T-cell (primary cell): ENCODE measurements around the gene GSTM5. TPM values are rescaled to one million over a fixed set of nuclear protein-coding genes. Genes with fewer than 3 reads are reported as not detected.
A peak's percentile ranks its signal among the peaks of the same experiment; 100 is the strongest.

Experiments
- ATAC-seq, 4 experiments: fragments of 200-7000 bp in 3 of 4; fragments of 150-1000 bp in 1 of 4; cut with Tn5 transposase; replicated peaks in 1 of 4; 1 replicate in 3 of 4; 2 replicates in 1 of 4; pipeline ENCODE4 v1.10.0; 2021; ENCODE audit warnings: moderate library complexity in 3 of 4, mild to moderate bottlenecking in 2 of 4, moderate number of reproducible peaks in 1 of 4
- CTCF ChIA-PET, 2 donors: fragments of 300-600 bp; sonication (Branson Sonifier 250); formaldehyde crosslinking; loops; one replicate each; lab custom pipeline; 2022; ENCODE audit warnings: antibody characterized with exemption in 2 of 2; lab: Charles Lee
- POLR2A ChIA-PET, 2 donors: fragments of 300-600 bp; sonication (Branson Sonifier 250); formaldehyde crosslinking; loops; one replicate each; lab custom pipeline; 2022; ENCODE audit warnings: antibody characterized with exemption in 2 of 2; lab: Charles Lee
- DNase-seq, 35 experiments: peaks; one replicate each; pipeline versions ENCODE4 v3.0.0 to v3.0.0-alpha.2; 2013 to 2023
- H3K27ac ChIP-seq: one replicate; pipeline ENCODE4 v1.5.1; 2013; ENCODE audit warnings: low read length
- H3K27me3 ChIP-seq, 2 experiments: replicated peaks in 1 of 2; 1 replicate in 1 of 2; 2 replicates in 1 of 2; pipeline versions ENCODE4 v1.6.1 to v1.7.0; 2013; ENCODE audit warnings: low read length in 1 of 2, mixed read lengths in 1 of 2; ENCODE audit not compliant: control insufficient read depth in 2 of 2, insufficient read depth in 2 of 2; ENCODE audit errors: extremely low read depth in 1 of 2
- H3K36me3 ChIP-seq, 2 donors: 1 replicate in 1 of 2; 2 replicates in 1 of 2; pipeline versions ENCODE4 v1.6.1 to v1.7.0; 2013; ENCODE audit warnings: low read length in 1 of 2; ENCODE audit not compliant: control insufficient read depth in 2 of 2, insufficient read depth in 1 of 2; ENCODE audit errors: extremely low read depth in 1 of 2
- H3K4me1 ChIP-seq, 2 experiments: 1 replicate in 1 of 2; 2 replicates in 1 of 2; pipeline versions ENCODE4 v1.6.1 to v1.7.0; 2013; ENCODE audit warnings: low read length in 2 of 2, mixed read lengths in 1 of 2; ENCODE audit not compliant: insufficient read depth in 2 of 2, control insufficient read depth in 1 of 2; ENCODE audit errors: extremely low read depth in 1 of 2
- H3K4me3 ChIP-seq, 2 donors: 1 replicate in 1 of 2; 2 replicates in 1 of 2; pipeline versions ENCODE4 v1.5.1 to v1.7.0; 2013; ENCODE audit warnings: mild to moderate bottlenecking in 2 of 2, low read length in 1 of 2, moderate library complexity in 1 of 2; ENCODE audit not compliant: control insufficient read depth in 1 of 2; ENCODE audit errors: extremely low read depth in 1 of 2
- H3K9me3 ChIP-seq: 2 replicates; pipeline ENCODE4 v1.7.0; 2013
- H3K27ac Mint-ChIP-seq, 2 donors: one replicate each; pipeline ENCODE4 v1.8.0; 2020 to 2021; ENCODE audit warnings: mild to moderate bottlenecking in 2 of 2, mixed read lengths in 2 of 2
- H3K27me3 Mint-ChIP-seq, 2 donors: one replicate each; pipeline ENCODE4 v1.8.0; 2021 to 2022; ENCODE audit warnings: mixed read lengths in 2 of 2
- H3K36me3 Mint-ChIP-seq: one replicate; pipeline ENCODE4 v1.8.0; 2021; ENCODE audit warnings: mixed read lengths
- H3K4me1 Mint-ChIP-seq, 3 donors: one replicate each; pipeline ENCODE4 v1.8.0; 2020 to 2022; ENCODE audit warnings: mixed read lengths in 3 of 3, mild to moderate bottlenecking in 1 of 3
- H3K4me3 Mint-ChIP-seq, 3 donors: one replicate each; pipeline ENCODE4 v1.8.0; 2020 to 2022; ENCODE audit warnings: mild to moderate bottlenecking in 3 of 3, mixed read lengths in 3 of 3, moderate library complexity in 3 of 3
- H3K9me3 Mint-ChIP-seq, 3 donors: one replicate each; pipeline ENCODE4 v1.8.0; 2020 to 2022; ENCODE audit warnings: mixed read lengths in 3 of 3
- WGBS: methylation state at CpG from one replicate; pipeline ENCODE4 v1.1.5; 2013; ENCODE audit warnings: missing lambda C conversion rate; ENCODE audit not compliant: insufficient coverage; 5-methylcytosine and 5-hydroxymethylcytosine counted together
- total RNA-seq, 35 experiments: library from RNA in 6 of 35; stranded (reverse) in 6 of 35; fragments of 120-200 nt in 1 of 35; gene quantifications; one replicate each; pipeline versions ENCODE4 v1.2.1 to v1.2.4 and lab custom pipeline; 2013 to 2026

Gene GSTM5
- total RNA-seq, 5 donors from 2014 or later (not counting 1 experiment from before 2014, with no cell fraction given), result 0.12 to 0.63 (median 0.23) TPM

DNA sequence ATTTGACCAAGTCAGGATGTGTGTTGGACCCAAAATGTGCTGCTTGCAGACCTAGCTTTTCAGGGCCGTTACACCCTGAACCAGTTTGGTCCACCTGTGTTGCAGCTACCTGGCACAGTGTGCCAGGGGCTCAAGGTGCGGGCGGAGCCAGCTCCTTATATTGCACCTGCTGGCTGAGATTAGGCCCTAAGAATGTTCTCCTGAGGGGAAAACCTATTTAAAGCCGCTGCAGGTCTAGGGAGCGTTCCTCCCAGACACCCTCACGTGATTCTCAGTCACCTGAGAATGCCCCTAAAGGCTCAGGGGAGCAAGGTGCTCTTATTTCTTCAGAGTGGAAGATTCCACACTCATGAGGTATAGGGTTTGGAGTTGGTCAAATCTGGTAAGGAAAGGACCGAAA is 16.8 kb downstream of the GSTM5 start:
- Histone ChIP-seq H3K27ac (no peak overlapping the region), H3K9me3 (no peaks in the 10 kb centered on the region), H3K36me3 (no peaks in the 10 kb centered on the region), H3K4me3 (no peak overlapping the region), H3K4me1 (no peaks in the 10 kb centered on the region), H3K27me3 (peaks cover 0 to 14% of the 10 kb centered on the region in 2 experiments)
- no peaks in the 10 kb centered on the region for H3K4me1 Mint-ChIP-seq
- peaks cover 6 to 13% of the 10 kb centered on the region in 2 donors for H3K27me3 Mint-ChIP-seq
- H3K9me3 Mint-ChIP-seq, result no peaks in the 10 kb centered on the region
- ATAC-seq, result no peak
- H3K36me3 Mint-ChIP-seq, result no peaks in the 10 kb centered on the region
- no peak for DNase-seq
- 78% methylated on average over 3 of the region's 7 CpGs for WGBS
- ChIA-PET CTCF (no interaction called here), POLR2A (no interaction called here)
- no peak overlapping the region for H3K4me3 Mint-ChIP-seq
- no peak overlapping the region for H3K27ac Mint-ChIP-seq

DNA sequence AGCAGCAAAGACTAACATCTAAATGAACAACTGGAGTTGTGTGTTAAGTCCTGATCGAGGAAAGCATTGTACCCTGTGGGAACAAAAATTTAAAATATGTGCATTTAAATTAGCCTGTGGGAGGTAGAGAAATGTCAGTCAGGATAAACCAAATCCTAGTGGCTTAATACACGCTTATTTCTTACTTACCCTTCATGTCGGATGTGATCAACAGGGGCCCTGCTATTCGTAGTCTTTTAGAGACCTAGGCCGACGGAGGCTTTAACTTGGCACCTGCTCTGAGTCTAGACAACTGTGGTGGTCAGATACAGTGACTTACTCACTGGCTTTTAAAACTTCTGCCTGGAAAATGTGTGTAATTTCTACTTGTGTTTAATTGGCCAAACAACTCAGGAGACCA is 18.6 kb downstream of the GSTM5 start:
- Histone ChIP-seq H3K27me3 (peaks cover 0 to 14% of the 10 kb centered on the region in 2 experiments), H3K4me3 (no peak overlapping the region), H3K4me1 (no peaks in the 10 kb centered on the region), H3K36me3 (no peaks in the 10 kb centered on the region), H3K9me3 (no peaks in the 10 kb centered on the region), H3K27ac (no peak overlapping the region)
- ATAC-seq, result no peak
- H3K27me3 Mint-ChIP-seq, result peaks cover 3 to 12% of the 10 kb centered on the region in 2 donors
- no peaks in the 10 kb centered on the region for H3K4me1 Mint-ChIP-seq
- no CpG with 5 or more reads among the region's 6 CpGs for WGBS
- no peak overlapping the region for H3K4me3 Mint-ChIP-seq
- no peak overlapping the region for H3K27ac Mint-ChIP-seq
- no peaks in the 10 kb centered on the region for H3K9me3 Mint-ChIP-seq
- CTCF ChIA-PET, result no interaction called here
- no peaks in the 10 kb centered on the region for H3K36me3 Mint-ChIP-seq
- DNase-seq, result no peak
- POLR2A ChIA-PET, result no interaction called here

DNA sequence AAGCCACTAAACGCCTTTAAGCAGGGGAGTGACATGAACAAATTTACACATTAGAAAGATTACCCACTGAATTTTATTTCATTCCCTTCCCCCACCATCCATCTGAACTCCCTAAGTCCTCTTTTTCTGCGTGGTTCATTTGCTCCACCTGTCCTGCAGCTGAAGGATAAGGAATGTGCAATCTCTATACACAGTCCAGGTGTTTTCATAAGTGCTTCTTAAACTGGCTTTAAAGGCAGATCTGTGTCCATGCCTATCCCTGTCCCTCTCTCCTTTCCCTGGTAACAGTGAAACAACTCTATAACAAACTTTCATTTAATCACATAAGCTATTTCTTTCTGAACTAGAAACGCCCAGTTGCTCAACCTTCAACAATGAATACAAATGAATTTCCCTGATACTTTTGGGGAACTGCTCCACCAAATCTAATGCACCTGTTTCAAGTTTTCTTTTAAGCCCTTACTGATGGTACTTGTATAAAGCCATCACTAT is 20.4 kb downstream of the GSTM5 start:
- Histone ChIP-seq H3K4me3 (no peak overlapping the region), H3K9me3 (no peaks in the 10 kb centered on the region), H3K4me1 (no peaks in the 10 kb centered on the region), H3K36me3 (no peaks in the 10 kb centered on the region), H3K27me3 (peaks cover 0 to 14% of the 10 kb centered on the region in 2 experiments), H3K27ac (no peak overlapping the region)
- WGBS, result 75% methylated on average over 1 of the region's 3 CpGs
- CTCF ChIA-PET, result no interaction called here
- DNase-seq, result no peak
- H3K4me3 Mint-ChIP-seq, result no peak overlapping the region
- H3K9me3 Mint-ChIP-seq, result no peaks in the 10 kb centered on the region
- H3K27ac Mint-ChIP-seq, result no peak overlapping the region
- POLR2A ChIA-PET, result no interaction called here
- peaks cover 4% of the 10 kb centered on the region for H3K36me3 Mint-ChIP-seq
- H3K4me1 Mint-ChIP-seq, result no peaks in the 10 kb centered on the region
- H3K27me3 Mint-ChIP-seq, result peaks cover 3 to 9% of the 10 kb centered on the region in 2 donors
- ATAC-seq, result no peak

DNA sequence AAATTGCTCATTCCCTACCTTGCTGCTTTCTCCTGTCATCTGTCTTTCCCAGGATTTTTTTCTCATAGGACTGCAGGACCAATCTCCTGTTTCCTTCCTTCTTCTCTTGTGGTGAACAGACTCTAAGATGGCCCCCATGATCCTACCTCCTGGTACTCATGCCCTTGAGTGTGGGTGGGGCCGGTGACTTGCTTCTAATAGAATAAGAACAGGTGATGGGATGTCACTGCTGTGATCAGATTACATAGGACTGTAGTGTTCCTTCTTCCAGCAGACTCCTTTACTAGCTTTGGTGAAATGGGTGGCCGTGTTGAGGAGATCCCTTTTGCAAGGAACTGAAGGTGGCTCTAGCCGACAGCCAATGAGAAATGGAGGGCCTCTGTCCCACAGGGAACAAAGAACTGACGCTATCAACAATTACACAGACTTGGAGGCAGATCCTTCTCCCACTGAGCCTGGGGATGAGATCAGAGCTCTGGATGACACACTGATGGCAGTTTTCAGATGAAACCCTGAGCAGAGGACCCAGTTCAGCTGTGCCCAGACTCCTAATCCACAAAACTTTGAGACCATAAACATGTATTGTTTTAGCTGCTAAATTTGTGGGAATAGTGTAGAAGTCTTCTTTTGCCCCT is 21.3 kb downstream of the GSTM5 start:
- Mint-ChIP-seq H3K9me3 (no peaks in the 10 kb centered on the region), H3K27ac (no peak overlapping the region), H3K36me3 (peaks cover 4% of the 10 kb centered on the region), H3K4me1 (no peaks in the 10 kb centered on the region), H3K4me3 (no peak overlapping the region), H3K27me3 (peaks cover 6 to 9% of the 10 kb centered on the region in 2 donors)
- Histone ChIP-seq H3K27me3 (peaks cover 0 to 14% of the 10 kb centered on the region in 2 experiments), H3K9me3 (no peaks in the 10 kb centered on the region), H3K4me3 (no peak overlapping the region), H3K4me1 (no peaks in the 10 kb centered on the region), H3K36me3 (no peaks in the 10 kb centered on the region), H3K27ac (no peak overlapping the region)
- WGBS, result 90% methylated on average over 1 of the region's 4 CpGs
- CTCF ChIA-PET, result interaction anchor here in 1 of 2 donors (0.7 kb wide), 1 partner anchor 218 kb away, joined by 3 read pairs; no protein-coding TSS in a partner anchor
- ATAC-seq (no peak), DNase-seq (no peak)
- POLR2A ChIA-PET, result interaction anchor here (0.6 kb wide), 2 partner anchors 16 to 1903 kb away, joined by 3 to 5 read pairs; no protein-coding TSS in a partner anchor

DNA sequence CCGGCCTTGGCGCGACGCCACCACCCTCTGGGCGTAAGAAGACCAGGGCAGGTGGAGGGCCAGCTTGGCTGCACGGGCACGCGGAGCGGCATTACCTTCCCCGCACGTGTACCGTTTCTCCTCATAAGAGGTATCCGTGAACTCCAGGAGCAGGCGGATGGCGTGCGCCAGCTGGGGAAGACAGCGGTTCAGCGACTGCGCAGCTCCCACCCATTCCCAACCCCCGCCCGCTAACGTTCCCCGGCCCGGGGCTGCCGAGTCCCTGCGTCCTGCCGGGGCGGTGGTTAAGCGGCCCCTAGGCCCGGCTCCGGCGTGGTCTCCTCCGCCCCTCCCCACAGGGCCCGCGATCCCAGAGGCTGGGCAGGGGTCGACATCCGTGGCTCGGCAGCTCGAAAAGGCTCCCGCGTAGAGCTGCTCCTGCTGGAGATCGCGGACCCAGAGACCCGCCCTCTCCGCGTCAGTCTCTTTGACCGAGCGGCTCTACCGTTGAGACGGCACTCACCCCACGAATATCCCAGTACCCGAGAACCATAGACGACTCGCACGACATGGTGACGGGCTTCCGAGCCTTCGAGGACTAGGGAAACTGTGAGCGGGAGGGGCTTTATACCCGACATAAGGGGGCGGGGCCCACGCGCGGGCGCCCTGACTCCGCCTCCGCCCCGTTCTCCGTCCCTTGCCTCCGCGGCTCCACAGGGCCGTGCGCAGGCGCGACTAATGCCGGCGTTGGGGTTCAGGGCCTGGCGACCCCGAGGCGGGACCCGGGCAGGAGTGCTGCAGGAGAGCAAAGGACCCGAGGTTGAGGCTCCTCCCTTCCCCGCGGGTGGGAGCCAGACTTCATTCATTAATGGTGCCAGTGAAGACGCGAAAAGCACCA is 27.9 kb downstream of the GSTM5 start:
- ATAC-seq, result peak; percentile 96 to 98 (median 97)
- Mint-ChIP-seq H3K36me3 (peaks cover 4% of the 10 kb centered on the region), H3K9me3 (no peaks in the 10 kb centered on the region), H3K27ac (peak overlapping the region; percentile 49 to 90), H3K27me3 (peaks cover 0 to 12% of the 10 kb centered on the region in 2 donors), H3K4me3 (peak overlapping the region; percentile 69 to 88 (median 85)), H3K4me1 (peaks cover 11 to 15% (median 15%) of the 10 kb centered on the region in 3 donors)
- ChIA-PET POLR2A (no interaction called here), CTCF (interaction anchor here in 1 of 2 donors (2.1 kb wide), 1 partner anchor 100 kb away, joined by 6 read pairs; no protein-coding TSS in a partner anchor)
- Histone ChIP-seq H3K4me1 (peaks cover 4 to 17% of the 10 kb centered on the region in 2 experiments), H3K36me3 (no peaks in the 10 kb centered on the region), H3K9me3 (no peaks in the 10 kb centered on the region), H3K4me3 (peak overlapping the region; percentile 67 to 75), H3K27ac (peak overlapping the region; percentile 49), H3K27me3 (peaks cover 2 to 14% of the 10 kb centered on the region in 2 experiments)
- DNase-seq, result peak; percentile 52 to 89 (median 76)
- WGBS, result 2% methylated on average over 79 of the region's 86 CpGs
